GM19438 (cell line): ENCODE data around the gene MAF.
A peak's percentile ranks its signal among the peaks of the same experiment; 100 is the strongest.

Source experiments
- ATAC-seq: cut with Tn5 transposase; IDR thresholded peaks from one replicate; pipeline ENCODE4 v1.9.1; 2021; ENCODE audit warnings: low read depth; ENCODE audit not compliant: unreplicated experiment

Gene MAF

GRCh38 chr16:79600638-79601091 lies at the start of gene MAF:
TSS of gene MAF (minus strand) at chr16:79600737. CDS start at chr16:79599902, 835 bp downstream.
- no peak for ATAC-seq

GRCh38 chr16:79648826-79649225 lies 48.3 kb upstream of the MAF start:
- no peak for ATAC-seq

- no peak for ATAC-seq
Measured at GRCh38 chr16:79647586-79647985, 47.0 kb upstream of the MAF start.

DNA sequence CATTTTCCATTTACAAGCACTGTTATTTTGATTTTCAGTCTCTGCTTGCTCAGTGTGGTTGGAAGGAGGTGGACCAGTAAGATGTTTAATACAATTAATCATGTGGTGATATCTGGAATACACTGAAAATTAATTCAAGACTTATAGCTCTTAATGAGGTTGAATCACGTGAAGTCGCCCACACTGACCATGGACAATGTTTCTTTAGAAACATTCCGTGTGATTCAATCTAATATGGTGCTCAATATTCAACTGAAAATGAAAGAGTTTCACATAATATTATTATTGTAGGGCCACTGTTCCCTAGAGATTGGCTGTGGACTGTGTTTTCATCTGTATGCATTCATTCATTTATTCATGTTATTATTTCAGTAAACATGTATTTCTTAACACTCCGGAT lies 45.2 kb upstream of the MAF start:
- no peak for ATAC-seq

GRCh38 chr16:79644971-79645667 lies 44.6 kb upstream of the MAF start:
- ATAC-seq = no peak

DNA sequence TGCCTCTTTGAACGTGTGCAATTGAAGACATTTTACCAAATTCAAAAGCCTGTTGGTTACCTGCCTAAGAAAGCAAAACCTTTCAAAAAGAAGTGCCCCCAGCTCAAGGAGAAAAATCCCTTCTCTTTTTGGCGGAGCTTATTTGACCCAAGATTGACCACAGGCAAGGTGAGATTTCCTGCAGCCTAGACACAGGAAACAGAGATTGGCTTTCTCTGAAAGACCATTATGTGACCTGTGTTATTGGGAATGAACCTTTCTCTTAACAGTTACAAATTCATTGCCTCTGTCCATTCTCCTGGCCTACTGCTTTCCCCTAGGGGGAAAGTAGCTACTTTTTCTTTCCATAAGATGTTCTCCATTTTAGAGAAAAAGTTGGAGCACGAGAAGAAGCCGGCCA lies 42.1 kb upstream of the MAF start:
- ATAC-seq = no peak

DNA sequence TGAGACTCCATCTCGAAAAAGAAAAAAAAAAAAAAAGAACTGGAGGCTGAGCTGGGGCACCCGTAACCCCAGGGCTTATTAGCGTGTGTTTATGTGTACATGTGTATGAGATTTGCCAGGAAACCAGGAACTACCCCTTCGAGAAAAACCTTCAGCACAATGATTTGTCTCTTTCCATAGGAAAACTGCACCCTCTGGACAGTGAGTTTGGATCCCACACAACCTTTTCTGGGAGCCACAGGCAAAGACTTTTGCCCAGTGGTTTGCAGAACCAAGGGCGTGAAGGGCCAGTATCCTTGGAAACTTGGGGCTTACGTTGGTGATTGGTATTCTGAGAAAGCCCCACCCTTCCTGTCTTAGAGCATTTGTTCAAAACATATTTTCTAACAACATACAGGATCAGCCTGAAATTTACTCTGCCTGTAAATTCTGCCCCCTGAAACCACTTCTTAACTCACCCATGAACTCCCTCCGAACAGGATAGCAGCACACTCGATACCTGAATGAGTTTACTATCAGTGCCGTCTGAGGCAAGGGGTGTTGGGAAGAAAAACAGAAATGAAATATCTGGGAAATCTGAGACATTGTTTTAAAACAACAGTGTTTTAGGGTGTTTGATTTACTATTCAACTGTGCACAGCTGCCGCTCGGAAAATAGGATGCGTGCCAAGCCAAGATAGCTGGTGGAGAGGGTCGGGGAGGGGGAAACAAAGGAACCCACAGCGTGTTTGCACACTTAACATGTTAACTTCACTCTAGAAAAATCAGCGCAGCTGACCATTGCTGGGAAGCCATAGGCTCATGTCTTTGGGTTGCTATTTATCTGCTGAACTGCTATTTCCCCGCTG lies 40.2 kb upstream of the MAF start:
- ATAC-seq = no peak

- no peak for ATAC-seq
Measured at GRCh38 chr16:79639576-79640311, 39.2 kb upstream of the MAF start.

DNA sequence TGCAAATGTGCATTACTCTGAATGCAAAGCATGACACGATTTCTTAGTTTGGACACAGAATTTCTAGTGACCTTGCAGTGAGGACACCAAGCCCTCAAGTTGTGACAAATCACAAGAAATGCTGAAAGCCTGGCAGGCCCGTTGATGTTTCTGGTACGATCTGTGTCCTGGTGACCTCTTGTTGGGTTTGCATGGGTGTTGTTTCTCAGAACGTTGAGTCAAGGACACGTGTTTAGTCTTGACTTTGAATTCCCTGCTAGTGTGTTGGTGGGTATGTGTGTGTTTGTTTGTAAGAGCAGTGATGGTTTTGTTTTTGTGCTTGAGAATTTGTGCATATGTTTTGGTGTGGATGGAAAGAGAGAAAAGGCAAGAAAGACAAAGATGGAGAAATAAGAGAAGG lies 37.8 kb upstream of the MAF start:
- no peak for ATAC-seq

GRCh38 chr16:79635488-79635887 lies 35.0 kb upstream of the MAF start:
- no peak for ATAC-seq

DNA sequence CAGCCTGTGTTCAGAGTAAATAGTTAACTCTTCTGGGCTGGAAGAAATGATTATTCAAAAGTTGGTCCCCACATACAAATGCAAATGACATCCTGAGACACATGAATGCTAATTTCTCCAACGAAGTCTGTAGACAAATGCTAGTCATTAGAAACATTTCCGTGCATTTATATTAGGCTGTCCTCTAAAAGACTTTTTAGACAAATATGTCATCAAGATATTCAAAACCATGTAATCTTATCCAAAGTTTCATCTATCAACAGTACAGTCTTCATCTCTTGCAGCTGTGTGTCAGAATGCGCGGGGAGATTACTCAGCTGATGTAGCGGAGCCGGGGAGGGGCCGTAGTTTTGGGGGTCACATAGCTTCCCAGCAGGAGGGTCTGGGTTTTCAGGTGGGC lies 33.8 kb upstream of the MAF start:
- no peak for ATAC-seq

GRCh38 chr16:79632289-79632688 lies 31.8 kb upstream of the MAF start:
- ATAC-seq = no peak

- no peak for ATAC-seq
Measured at GRCh38 chr16:79628988-79629387, 28.5 kb upstream of the MAF start.

- peak; percentile 91 for ATAC-seq
Measured at GRCh38 chr16:79628501-79628975, 28.0 kb upstream of the MAF start.

- no peak for ATAC-seq
Measured at GRCh38 chr16:79627092-79627491, 26.6 kb upstream of the MAF start.

DNA sequence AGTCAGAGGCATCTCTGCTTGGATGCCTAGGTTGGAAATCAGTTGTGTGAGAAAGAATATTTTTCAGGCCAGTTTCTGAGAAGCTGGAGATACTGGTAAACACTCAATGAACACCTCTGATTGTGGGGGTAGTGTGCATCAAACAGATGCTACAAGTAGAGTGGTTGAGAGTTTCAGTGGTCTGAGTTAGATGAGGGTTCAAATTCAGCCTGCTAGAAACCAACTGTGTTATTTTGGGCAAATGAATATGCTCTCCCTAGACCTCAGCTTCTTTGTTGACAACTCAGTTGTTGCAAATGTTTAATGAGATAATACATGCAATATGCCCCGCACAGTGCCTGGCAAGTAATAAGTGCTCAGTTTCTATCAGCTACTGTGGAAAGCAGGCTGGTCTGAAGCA lies 25.2 kb upstream of the MAF start:
- no peak for ATAC-seq

DNA sequence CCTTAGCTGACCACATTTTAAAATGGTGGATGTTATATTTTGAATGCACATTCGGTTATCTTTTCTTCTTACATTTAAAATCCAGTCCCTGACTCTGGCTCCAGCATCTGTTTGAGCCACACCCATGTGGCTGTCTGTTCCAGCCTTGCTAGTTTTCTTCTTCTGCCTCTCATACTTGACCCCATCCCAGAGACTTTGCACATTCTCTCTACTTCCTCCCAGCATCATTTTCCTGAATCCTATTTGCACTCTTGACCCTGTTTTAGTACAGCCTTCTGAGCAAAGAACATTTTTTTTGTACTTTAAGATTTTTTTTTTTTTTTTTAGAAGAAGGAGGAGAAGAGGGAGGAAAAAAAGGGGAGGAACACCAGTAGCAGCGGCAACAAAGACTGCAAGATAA lies 23.3 kb upstream of the MAF start:
- no peak for ATAC-seq

GRCh38 chr16:79623062-79623461 lies 22.5 kb upstream of the MAF start:
- no peak for ATAC-seq

- no peak for ATAC-seq
Measured at GRCh38 chr16:79621027-79621426, 20.5 kb upstream of the MAF start.

- ATAC-seq = no peak
Measured at GRCh38 chr16:79618692-79619050, 18.1 kb upstream of the MAF start.

- no peak for ATAC-seq
Measured at GRCh38 chr16:79618041-79618691, 17.6 kb upstream of the MAF start.
